ENCODE data around the gene PYGL.
"Not testable (repeated sequence)": the region's sequence is repeated elsewhere in the genome, so short reads cannot be mapped to it uniquely, and the experiment has no call there.

Gene PYGL

GRCh38 chr14:50926851-50927386 lies 17.4 kb downstream of the PYGL start:
- no peak for DNase-seq (ENCODE audit: low read depth)

- DNase-seq (ENCODE audit: low read depth): no peak
These were observed 19.4 kb downstream of the PYGL start for GRCh38 chr14:50924843-50925242.

DNA sequence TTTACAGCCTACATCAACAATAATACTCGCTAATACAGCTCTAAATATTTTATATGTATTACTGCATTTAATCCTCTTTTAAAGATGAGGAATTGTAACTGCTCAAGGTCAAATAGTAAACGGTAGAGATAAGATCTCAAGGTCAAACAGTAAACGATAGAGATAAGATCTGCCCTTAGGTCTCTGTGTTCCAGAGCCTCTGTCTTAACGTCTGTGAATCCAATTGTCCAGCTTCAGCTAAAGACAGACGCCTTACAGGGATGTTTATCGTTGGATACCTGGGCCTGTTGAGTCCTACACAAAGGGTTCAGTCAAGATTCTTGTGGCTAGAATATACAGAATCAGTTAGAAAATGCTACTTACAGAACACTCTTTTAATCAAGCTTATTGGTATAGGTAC lies 20.0 kb downstream of the PYGL start:
- DNase-seq (ENCODE audit: low read depth): no peak

GRCh38 chr14:50922803-50923202 lies 21.5 kb downstream of the PYGL start:
- no peak for DNase-seq (ENCODE audit: low read depth)

- DNase-seq (ENCODE audit: low read depth): peak; percentile 56
These were observed 23.6 kb downstream of the PYGL start for GRCh38 chr14:50920482-50921230.

- DNase-seq (ENCODE audit: low read depth): not testable (repeated sequence)
These were observed 24.8 kb downstream of the PYGL start for GRCh38 chr14:50919524-50919923.

DNA sequence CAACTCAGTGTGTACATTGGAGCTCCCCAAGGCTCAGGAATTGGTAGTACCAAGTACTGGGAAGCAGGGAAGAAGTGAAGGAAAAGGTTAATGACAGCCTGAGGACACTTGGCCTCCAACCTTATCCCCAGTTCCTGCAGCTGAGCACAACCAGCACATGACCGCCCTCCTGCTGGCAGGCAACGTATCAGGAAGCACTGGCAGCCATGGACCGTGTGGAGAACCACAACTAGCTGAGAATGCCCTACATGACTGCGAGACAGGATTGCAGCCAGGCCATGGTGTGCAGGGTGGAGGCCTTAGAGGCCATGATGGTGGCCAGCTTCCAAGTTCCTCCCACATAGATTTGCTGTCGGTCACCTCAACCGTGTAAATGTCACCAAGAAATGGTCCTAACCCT lies 26.8 kb downstream of the PYGL start:
- DNase-seq (ENCODE audit: low read depth): no peak

DNA sequence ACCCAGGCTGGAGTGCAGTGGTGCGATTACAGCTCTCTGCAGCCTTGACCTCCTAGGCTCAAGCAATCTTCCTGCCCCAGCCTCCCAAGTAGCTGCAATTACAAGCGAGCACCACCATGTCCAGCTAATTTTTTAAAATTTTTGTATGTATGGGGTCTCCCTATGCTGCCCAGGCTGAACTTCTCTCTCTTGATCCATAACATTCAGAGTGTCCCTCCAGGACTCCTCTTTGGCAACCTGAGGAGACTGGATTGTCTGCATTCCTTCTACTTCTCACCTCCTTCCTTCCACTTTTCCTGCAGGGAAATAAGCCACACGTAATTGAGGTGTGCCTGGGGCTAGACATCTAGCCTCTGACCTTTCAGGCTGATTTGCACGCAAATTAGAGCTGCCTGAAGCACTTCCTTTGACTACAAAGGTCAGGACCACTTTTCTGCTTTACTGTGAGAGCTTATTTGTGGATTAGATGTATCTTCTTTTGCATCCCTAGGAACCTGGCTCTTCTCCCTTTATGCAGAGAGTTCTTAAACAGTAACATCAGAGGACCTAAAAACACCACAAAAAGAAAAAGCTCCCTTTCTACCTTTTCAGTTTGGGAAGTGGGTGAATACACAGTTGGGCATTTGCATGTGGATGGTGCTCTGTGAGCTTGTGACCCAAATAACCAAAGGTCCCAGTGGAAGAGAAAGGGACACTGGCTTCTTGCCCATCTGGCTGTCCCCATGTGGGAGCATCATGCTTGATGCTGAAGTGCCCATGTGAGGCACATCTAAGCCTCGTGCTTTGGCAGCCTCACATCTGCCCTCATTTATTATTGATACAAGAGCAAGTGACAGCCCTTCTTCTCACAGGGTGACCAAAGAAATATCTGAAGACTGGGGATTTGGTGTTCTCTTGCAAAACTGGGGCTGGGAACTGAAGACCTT lies 33.5 kb downstream of the PYGL start:
- no peak for DNase-seq (ENCODE audit: low read depth)

- no peak for DNase-seq (ENCODE audit: low read depth)
These were observed 37.8 kb downstream of the PYGL start for GRCh38 chr14:50906326-50907065.

- DNase-seq (ENCODE audit: low read depth): no peak
These were observed 39.6 kb downstream of the PYGL start for GRCh38 chr14:50904719-50905118.

GRCh38 chr14:50901361-50901760 lies 42.9 kb downstream of the PYGL start:
- no peak for DNase-seq (ENCODE audit: low read depth)

- DNase-seq (ENCODE audit: low read depth): no peak
These were observed 46.6 kb downstream of the PYGL start for GRCh38 chr14:50897658-50898175.

DNA sequence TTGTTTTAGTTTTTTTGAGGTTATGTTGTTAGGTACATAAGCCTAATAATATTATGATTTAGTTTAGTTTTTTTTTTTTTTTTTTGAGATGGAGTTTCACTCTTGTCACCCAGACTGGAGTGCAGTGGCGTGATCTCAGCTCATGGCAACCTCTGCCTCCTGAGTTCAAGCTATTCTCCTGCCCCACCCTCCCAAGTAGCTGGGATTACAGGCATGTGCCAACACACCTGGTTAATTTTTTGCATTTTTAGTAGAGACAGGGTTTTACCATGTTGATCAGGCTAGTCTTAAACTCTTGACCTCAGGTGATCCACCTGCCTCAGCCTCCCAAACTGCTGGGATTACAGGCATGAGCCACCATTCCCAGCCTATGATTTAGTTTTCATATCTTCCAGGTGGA lies 47.3 kb downstream of the PYGL start:
- not testable (repeated sequence) for DNase-seq (ENCODE audit: low read depth)

DNA sequence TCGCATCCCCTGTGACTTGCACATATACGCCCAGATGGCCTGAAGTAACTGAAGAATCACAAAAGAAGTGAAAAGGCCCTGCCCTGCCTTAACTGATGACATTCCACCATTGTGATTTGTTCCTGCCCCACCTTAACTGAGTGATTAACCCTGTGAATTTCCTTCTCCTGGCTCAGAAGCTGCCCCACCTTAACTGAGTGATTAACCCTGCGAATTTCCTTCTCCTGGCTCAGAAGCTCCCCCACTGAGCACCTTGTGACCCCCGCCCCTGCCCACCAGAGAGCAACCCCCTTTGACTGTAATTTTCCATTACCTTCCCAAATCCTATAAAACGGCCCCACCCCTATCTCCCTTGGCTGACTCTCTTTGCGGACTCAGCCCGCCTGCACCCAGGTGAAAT lies 47.9 kb downstream of the PYGL start:
- not testable (repeated sequence) for DNase-seq (ENCODE audit: low read depth)

- DNase-seq (ENCODE audit: low read depth): no peak
These were observed 52.0 kb downstream of the PYGL start for GRCh38 chr14:50892255-50892654.

DNA sequence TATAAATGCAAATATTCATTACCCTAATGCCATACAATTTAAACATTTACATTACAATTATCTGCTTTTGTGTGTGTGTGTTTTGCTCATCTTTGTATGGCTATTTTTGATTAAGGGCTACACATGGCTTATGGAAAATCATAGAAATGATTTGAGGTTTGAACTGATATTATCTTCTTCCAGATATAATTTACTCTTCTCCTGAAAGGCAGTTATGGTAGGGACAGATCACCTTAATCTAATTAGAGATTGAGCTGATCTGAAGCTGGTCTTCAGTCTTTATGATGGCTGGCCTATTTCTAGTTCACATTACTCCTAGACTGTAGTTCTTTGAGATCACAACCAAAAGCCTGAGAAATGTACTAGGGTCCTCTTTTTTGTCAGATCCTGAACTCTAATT lies 56.8 kb downstream of the PYGL start:
- DNase-seq (ENCODE audit: low read depth): no peak

GRCh38 chr14:50883827-50884197 lies 60.5 kb downstream of the PYGL start:
- no peak for DNase-seq (ENCODE audit: low read depth)

DNA sequence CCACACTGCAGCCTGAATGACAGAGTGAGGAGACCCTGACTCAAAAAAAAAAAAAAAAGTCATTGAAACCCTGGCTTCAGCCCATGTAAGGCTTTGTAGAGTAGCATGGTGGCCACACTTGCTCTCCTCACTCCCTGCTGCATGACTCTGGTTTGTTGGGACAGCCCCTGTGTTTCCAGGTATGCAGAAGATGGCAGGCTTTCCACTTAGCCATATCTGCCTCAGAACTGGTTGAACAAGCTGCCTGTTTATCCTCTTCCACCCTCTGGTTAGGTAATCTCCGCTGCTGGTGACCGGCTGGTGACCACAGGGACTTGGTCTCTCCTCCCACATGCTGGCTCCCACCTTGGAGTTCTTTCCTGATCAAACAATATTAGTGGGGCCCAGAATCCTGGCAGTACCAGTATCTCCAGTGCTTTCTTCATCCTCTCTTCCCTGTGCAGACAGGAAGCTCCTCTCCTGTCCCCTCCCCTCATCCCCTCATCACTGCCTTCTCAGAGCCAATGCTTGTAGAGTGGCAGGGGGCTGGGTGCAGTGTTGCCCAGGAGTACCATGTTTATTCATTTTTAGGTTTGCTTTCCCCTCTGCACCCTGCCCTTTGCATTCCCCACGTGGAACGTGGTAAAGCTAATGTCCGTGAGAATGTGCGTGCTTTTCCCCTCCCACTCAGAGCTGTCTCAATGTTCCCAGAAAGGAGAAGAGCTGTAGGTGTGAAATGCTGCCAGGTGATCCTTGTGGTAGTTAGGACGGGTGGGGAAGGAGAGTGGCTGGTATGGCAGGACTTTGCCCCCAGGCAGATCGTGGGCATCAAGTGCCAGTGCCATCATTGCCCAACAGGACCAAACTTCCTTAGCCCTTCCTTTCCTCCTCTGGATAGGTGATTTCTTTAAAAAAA lies 61.1 kb downstream of the PYGL start:
- no peak for DNase-seq (ENCODE audit: low read depth)

GRCh38 chr14:50875359-50876070 lies 68.8 kb downstream of the PYGL start:
- DNase-seq (ENCODE audit: low read depth): no peak

DNA sequence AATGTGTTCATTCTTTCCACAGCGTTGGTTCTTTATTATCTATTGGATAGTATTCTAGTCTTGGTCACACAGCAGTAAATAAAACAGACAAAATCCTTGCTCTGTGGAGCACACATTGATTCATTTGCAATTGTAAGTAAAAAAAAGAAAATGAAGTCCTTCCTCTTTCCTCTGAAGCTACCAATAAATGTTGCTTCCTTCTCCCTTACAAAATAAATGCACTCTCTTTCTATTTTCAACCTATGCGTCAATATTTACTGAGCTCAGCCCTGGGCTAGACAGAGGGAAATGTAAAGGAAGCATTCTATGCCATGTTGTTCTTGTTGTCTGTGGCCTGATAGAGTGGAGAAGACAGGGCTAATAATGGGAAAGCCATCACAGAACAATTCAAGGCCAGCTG lies 69.5 kb downstream of the PYGL start:
- DNase-seq (ENCODE audit: low read depth): no peak
